GM21526 (cell line): ENCODE data around the gene HCCS.
"Not testable (repeated sequence)": the region's sequence is repeated elsewhere in the genome, so short reads cannot be mapped to it uniquely, and the experiment has no call there.

Experiments used
- ATAC-seq: cut with Tn5 transposase; IDR thresholded peaks from one replicate; pipeline ENCODE4 v1.9.1; 2021; ENCODE audit warnings: moderate library complexity; ENCODE audit not compliant: unreplicated experiment, low FRiP score

The HCCS gene

GRCh38 chrX:11119313-11119943 is 8.3 kb downstream of the HCCS start:
- ATAC-seq, result no peak

GRCh38 chrX:11123087-11123486 is 12.0 kb downstream of the HCCS start:
- ATAC-seq, result not testable (repeated sequence)

- no peak for ATAC-seq
Measured at GRCh38 chrX:11124112-11124511, 13.0 kb downstream of the HCCS start.

GRCh38 chrX:11125060-11125459 is 13.9 kb downstream of the HCCS start:
- no peak for ATAC-seq

GRCh38 chrX:11129534-11130105 is 18.5 kb downstream of the HCCS start:
- no peak for ATAC-seq

- no peak for ATAC-seq
Measured at GRCh38 chrX:11130136-11130535, 19.0 kb downstream of the HCCS start.

- ATAC-seq, result no peak
Measured at GRCh38 chrX:11131146-11131545, 20.0 kb downstream of the HCCS start.

- no peak for ATAC-seq
Measured at GRCh38 chrX:11135564-11136185, 24.5 kb downstream of the HCCS start.

GRCh38 chrX:11137543-11138139 is 26.5 kb downstream of the HCCS start:
- ATAC-seq, result no peak

- no peak for ATAC-seq
Measured at GRCh38 chrX:11138498-11139390, 27.6 kb downstream of the HCCS start.

- peak; percentile 77 for ATAC-seq
Measured at GRCh38 chrX:11143931-11144678, 33.0 kb downstream of the HCCS start.

GRCh38 chrX:11146411-11146810 is 35.3 kb downstream of the HCCS start:
- ATAC-seq, result no peak

- no peak for ATAC-seq
Measured at GRCh38 chrX:11148401-11148800, 37.3 kb downstream of the HCCS start.

GRCh38 chrX:11151799-11152559 is 40.8 kb downstream of the HCCS start:
- ATAC-seq, result no peak

- ATAC-seq, result no peak
Measured at GRCh38 chrX:11159149-11159548, 48.0 kb downstream of the HCCS start.

GRCh38 chrX:11164433-11164832 is 53.3 kb downstream of the HCCS start:
- ATAC-seq, result no peak

- no peak for ATAC-seq
Measured at GRCh38 chrX:11171956-11172355, 60.8 kb downstream of the HCCS start.

- ATAC-seq, result no peak
Measured at GRCh38 chrX:11172415-11172814, 61.3 kb downstream of the HCCS start.
